Measurements from ENCODE around the gene SNIP1.

DNA sequence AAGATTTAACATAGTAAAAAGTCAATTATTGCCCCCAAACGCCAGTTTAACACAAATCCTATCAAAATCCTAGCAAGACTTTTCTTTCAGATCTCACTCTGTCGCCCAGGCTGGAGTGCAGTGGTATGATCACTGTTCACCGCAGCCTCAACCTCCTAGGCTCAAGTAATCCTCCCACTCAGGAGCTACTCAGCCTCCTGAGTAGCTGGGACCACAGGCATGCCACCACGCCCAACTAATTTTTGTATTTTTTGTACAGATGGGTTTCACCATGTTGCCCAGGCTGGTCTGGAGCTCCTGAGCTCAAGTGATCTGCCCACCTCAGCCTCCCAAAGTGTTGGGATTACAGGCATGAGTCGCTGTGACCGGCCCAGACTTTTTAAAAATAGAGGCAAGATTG is 4.8 kb downstream of the SNIP1 start:
- TF ChIP-seq CTCF (conservative IDR thresholded peaks at IDR 0.05; ENCODE audit: low read depth, low read length), result no peak
- TF ChIP-seq EZH2 (IDR thresholded peaks at IDR 0.05; ENCODE audit: borderline replicate concordance, low read depth, low read length, poor library complexity, severe bottlenecking), result no peak

All from A673 (cell line).